ENCODE data around the gene GLIS1.

DNA sequence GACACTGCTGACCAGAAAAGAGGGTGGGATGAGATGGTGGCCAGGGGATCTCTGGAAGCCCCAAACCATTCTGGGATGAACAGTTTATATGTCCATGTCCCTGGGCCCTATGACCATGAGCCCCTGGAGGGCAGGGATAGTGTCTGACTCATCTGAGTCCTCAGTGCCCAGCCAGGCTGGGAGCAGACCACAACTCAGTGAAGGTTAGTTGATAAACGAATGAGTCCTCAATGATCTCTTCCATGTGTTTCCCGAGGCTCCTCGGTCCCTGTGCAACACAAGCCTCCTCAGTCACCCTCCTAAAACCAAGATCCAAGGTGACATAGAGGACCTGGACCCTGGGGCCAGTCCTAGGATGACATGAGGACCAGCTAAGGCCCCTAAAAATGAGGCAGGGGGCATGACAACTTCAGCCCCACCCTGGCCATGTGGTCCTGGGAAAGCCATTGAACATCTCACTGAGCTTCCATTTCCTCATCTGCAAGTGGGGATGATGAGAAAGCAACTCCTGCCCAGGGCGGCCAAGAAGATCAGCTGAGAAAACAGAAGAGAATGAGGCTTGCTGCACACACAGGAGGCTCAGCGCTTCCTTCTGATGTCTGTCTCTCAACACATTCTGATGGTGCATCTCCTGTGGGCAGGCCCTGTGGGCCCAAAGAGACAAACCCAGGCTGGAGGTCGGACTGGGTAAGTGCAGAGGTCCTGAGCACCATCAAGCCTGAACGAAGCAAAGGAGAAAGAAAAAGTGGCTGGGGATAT is 86.3 kb downstream of the GLIS1 start:
- TF ChIP-seq CTBP1 (IDR thresholded peaks at IDR 0.05; ENCODE audit: borderline replicate concordance) (no peak), FOXA1 (IDR thresholded peaks at IDR 0.05) (no peak), SUZ12 (IDR thresholded peaks at IDR 0.05) (no peak), TARDBP (IDR thresholded peaks at IDR 0.05) (no peak), SP1 (IDR thresholded peaks at IDR 0.05) (no peak), ZNF384 (IDR thresholded peaks at IDR 0.05) (no peak), ELF4 (IDR thresholded peaks at IDR 0.05) (no peak), FOXM1 (IDR thresholded peaks at IDR 0.05; ENCODE audit: borderline replicate concordance) (no peak), FOXK2 (IDR thresholded peaks at IDR 0.05) (no peak), NFRKB (IDR thresholded peaks at IDR 0.05) (no peak), BHLHE40 (IDR thresholded peaks at IDR 0.05; ENCODE audit: borderline replicate concordance) (no peak), HDGF (IDR thresholded peaks at IDR 0.05; ENCODE audit: borderline replicate concordance) (no peak)
- TF ChIP-seq, protein P1, sequence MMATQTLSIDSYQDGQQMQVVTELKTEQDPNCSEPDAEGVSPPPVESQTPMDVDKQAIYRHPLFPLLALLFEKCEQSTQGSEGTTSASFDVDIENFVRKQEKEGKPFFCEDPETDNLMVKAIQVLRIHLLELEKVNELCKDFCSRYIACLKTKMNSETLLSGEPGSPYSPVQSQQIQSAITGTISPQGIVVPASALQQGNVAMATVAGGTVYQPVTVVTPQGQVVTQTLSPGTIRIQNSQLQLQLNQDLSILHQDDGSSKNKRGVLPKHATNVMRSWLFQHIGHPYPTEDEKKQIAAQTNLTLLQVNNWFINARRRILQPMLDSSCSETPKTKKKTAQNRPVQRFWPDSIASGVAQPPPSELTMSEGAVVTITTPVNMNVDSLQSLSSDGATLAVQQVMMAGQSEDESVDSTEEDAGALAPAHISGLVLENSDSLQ (IDR thresholded peaks at IDR 0.05): no peak
